ENCODE results near the gene WBP2.
A peak's percentile ranks its signal among the peaks of the same experiment; 100 is the strongest.
"Not testable (repeated sequence)": the region's sequence is repeated elsewhere in the genome, so short reads cannot be mapped to it uniquely, and the experiment has no call there.

The WBP2 gene

DNA sequence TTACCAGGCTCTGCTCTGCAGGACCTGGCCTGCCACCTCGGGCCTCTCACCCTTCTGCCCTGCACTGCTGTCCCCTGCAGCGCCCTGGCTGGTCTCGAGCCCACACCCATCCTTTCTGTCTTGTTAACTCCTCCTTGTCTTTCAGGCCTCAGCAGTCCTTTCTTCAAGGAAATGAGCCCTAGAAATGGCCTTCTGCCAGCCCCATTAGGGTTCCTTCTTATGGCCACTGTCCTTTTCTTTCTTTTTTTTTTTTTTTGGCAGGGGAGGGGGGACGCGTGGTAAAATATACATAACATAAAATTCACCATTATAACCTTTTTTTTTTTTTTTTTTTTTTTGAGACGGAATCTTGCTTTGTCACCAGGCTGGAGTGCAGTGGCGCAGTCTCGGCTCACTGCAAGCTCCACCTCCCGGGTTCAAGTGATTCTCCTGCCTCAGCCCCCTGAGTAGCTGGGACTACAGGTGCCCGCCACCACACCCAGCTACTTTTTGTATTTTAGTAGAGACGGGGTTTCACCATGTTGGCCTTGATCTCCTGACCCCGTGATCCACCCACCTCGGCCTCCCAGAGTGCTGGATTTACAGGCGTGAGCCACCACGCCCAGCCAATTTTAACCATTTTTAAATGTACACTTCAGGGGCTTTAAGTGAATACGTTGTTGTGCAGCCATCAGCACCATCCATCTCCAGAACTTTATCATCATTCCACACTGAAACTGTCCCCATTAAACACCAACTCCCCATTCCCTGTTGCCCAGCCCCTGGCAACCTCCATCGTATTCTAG is 10.5 kb upstream of the WBP2 start:
- DNase-seq (ENCODE audit: low read depth), result not testable (repeated sequence)

DNA sequence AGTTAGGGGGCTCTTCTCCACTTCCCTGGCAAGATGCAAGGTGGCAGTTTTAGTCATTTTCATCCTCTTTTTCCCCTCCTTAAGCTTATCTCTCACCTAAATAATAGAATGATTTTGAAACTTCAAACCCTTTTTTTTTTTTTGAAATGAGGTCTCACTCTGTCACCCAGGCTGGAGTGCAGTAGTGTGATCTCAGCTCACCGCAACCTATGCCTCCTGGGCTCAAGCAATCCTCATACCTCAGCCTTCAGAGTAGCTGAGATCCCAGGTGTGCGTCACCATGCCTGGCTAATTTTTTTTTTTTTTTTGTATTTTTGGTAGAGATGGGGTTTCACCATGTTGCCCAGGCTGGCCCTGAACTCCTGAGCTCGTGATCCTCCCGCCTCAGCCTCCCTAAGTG is 9.8 kb upstream of the WBP2 start:
- not testable (repeated sequence) for DNase-seq (ENCODE audit: low read depth)

DNA sequence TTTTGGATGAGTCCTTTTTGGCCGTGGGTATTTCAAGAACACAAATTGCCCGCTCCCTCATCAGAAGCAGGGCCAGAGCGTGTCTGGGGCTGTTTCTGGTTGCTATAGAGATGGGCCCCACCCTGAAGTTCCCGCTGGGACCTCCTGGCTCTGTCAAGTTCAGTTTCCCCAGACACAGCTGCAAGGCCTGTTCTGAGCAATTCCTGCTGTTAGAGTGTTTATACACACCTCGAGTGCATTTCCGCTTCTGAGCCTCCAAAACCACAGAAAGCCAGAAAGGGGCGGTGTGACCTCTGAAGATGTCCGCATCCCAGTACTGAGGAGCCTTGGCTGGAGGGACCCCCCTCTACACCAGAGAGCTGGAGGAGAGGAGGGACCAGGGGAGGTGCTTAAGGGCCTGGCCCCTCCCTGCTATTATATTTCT is 9.3 kb upstream of the WBP2 start:
- no peak for DNase-seq (ENCODE audit: low read depth)

DNA sequence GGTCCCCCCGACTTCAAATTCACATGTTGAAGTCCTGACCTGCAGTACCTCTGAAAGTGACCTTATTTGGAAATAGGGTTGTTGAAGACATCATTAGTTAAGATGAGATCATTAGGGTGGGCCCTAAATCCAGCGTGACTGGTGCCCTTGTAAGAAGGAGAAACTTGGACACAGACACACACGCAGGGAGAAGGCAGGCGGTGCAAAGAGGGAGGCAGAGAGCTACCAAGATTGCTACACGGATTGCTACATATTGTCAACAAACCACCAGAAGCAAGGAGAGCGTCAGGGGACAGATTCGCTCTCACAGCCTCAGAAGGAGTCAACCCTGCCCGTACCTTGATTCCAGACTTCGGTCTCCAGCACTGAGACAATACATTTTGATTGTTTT is 6.8 kb upstream of the WBP2 start:
- DNase-seq (ENCODE audit: low read depth), result no peak

DNA sequence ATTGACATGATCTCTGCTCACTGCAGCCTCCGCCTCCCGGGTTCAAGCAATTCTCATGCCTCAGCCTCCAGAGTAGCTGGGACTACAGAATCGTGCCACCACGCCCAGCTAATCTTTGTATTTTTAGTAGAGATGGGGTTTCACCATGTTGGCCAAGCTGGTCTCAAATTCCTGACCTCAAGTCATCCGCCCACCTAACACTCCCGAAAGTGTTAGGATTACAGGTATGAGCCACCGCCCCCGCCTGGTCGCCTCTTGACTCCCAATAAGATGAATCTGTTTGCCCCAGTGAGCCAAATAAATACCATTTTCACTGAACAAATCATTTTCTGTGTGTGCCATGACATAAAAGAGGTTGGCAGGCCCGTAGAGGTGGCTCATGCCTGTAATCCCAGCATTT is 4.2 kb upstream of the WBP2 start:
- not testable (repeated sequence) for DNase-seq (ENCODE audit: low read depth)

DNA sequence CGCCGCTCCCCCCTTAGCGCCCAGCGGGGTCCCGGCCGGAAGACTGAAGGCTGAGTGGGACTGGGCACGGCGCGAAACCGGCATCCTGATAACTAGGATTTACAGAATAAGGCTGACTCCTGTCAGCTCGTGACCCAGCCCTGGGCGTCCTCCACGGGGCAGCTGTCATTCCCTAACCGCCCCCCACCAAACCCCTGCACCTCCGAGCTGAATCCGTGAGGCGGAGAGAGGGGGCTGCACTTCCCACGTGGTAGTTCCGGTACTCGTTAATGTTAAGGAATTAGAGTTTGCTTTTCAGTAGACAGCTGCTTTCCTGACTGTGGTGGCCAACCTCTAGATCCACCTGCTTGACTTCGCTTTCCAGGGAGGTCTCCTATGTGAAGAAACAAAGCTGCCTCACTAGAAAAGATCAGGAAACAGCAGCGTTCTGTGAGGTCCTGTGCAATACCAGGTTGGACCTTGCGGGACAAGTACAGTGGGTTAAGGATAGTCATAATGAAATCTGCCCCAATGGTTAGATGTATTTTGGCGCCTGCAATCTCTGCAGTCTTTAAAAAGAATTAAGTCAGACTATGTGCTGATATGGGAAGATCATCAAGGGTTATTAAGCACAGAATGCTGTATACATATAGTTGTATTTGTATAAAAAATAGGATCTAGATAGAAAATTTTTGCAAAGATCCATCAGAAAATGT is 1.1 kb upstream of the WBP2 start:
- DNase-seq (ENCODE audit: low read depth), result no peak

DNA sequence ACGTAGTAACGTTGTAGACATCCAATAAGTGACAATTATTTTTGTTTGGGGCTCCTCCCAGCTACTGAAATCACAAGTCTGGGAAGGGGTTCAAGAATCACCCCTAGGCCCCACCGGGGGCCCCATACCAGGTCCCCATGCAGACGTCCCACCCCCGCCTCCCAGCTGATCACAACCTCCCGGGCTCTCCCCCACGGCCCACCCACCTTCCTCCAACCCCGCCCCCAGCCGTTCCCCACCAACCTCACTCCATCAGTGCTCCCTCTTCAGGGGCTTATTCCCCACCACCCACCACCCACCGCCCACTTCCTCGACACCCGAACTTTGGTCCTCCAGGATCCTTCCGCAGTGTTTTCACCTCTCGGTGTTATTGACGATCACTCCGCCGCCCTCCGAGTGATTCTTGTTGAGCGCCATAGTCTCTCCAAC is 240 bp downstream of the WBP2 start:
- DNase-seq (ENCODE audit: low read depth), result no peak

DNA sequence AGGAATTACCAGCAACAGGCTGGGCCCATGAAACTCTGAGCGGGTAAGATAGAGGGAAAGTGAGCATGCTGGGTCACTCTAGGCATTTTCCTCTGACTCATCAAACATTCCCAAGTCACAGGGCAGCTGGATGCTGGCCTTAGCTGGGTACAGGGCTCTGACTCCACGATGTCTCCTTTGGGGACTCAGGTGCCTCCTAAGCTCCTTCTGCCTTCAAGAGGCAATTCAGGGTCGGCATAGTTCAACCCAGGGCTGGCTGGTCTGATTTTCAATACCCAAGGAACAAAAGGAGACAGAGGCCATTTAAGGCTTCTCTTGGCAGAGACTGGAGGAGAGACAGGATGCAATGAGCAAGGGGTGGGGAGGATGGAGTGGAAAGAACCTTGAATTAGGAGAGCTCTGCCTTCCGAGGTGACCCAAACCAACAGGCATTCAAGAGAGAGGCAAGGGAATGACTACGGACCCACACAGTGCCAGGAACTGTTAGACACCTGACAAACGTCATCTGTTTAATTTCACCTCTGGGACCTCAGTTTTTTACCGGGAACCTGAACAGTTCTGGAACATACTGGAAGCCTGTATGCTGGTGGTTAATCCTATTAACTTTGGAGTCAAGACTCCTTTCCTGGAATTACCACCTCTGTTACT is 910 bp downstream of the WBP2 start:
- no peak for DNase-seq (ENCODE audit: low read depth)

DNA sequence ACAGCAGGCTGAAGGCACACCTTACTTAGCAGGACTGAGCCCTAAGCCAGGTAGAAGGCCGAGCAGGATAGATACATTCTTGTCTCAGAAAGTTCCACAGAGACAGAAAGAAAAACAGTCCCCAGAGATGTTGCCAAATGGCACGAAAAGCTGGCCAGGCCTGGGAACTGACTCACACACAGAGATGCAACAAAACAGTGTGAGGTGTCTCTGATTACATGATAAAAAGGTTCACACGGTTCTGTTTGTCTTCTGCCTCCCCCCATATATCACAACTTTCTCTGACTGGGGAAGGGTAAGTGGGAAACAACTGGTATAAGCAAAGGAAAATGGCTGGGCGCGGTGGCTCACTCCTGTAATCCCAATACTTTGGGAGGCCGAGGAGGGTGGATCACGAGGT is 1.7 kb downstream of the WBP2 start:
- no peak for DNase-seq (ENCODE audit: low read depth)

DNA sequence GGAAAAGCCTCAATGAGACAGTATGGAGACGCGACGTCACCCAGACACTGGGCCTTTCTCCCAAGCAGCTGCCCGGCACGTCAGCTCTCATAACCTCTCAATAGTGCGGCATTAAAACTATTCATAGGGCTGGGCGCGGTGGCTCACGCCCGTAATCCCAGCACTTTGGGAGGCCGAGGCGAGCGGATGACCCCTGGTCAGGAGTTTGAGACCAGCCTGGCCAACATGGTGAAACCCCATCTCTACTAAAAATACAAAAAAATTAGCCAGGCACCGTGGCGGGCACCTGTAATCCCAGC is 3.5 kb downstream of the WBP2 start:
- not testable (repeated sequence) for DNase-seq (ENCODE audit: low read depth)

DNA sequence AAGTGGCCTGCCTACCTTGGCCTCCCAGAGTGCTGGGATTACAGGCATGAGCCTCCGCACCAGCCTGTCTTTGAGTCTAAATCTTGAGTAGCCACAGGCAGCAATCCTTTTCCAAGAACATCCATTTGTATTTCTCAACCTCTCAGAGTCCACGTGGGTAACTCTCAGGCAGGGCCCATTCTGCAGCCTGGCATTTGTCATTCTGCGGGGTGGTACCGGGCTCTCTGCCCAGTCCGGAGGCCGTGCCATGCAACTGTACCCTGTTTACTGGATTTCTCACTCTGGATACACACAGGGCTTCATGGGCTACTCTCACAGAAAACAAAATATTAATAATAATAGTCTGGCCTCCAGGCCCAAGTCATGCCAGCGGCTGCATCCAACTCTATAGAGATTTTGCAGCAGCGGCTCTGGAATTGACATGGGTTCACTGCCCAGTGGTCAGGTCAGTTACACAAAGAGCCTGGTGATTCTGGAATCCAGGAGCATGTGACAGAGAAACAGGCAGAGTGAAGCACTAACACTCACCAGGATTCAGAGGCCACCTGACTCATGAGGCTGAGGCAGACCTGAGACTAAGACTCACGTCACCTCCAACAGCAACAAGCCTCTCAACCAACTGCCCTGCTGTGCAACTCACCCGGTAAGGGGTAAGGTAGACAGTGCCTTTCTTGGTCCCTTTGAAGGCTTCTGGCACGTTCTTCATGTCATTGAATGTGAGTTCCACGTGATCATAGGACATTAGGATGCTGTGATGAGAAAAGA is 4.0 kb downstream of the WBP2 start:
- DNase-seq (ENCODE audit: low read depth), result no peak

DNA sequence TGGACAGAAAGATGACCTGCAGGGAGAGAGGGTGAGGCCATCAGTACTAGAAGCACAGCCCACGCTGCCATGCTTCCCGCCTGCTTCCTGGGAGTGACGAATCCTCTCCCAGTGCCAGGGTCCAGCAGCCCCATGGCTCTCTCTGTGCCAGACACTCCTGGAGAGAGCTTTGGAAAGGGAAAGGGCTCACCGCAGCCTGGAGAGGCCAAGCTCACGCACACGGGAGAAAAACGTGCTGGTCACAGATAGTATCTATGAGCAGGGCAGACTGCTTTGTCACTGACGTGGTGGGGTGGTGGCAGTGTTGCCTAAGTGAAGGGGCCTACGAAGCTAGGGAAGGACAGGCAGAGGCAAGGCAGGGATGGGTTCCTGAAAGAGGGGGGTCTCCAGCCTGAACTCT is 5.4 kb downstream of the WBP2 start:
- no peak for DNase-seq (ENCODE audit: low read depth)

DNA sequence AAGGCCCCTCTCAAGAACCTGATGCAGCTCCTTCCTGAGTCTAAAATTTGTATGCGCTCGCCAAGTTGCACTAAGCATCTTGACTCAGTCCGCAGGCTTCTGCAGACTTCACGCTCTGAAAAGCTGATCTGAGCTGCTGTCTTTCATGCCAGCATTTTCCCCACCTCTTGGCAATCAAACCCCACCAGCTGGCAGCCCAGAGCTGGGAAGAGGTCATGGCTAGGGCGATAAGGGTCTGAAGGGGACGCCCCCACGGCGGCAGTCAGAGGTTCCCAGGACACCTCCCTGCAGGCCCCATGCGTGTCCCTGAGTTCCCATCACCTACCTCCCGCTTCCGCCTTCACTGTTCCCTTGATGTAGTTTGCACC is 5.9 kb downstream of the WBP2 start:
- no peak for DNase-seq (ENCODE audit: low read depth)

DNA sequence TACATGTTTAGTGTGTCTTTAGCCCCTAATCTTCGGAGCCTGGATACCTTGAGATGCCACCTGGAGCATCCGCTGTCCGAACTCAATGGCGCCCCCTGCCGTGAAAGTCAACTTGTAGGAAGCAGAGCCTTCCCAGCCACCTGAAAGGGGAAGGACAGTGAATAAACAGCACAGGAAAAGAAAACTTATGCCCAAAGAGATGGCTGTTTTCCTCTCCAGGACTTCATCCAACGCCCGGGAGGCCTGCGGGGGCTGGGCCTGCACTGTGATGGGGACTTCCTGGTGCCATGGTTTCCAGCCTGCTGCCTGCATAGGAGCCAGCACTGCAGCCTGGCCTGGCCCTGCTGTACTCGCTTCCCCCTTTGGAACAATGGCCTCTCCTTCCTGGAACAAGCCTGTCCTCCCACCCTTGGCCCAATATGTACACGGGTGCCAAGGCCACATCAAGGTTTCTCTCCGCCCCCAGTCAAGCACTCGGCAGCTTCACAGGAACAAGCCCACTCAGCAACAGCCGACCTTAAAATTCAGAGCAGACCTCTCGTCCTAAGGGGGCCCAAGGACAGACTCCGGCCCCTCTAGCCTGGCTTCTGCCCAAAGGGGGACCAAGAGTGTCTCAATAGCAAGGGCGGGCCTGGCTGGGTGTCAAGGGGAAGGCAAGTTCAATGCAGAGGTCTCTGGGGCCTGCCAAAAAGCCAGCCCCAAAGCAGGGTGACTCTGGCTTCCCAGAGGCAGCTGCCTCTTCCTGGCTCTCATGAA is 6.4 kb downstream of the WBP2 start:
- peak; percentile 50 for DNase-seq (ENCODE audit: low read depth)

DNA sequence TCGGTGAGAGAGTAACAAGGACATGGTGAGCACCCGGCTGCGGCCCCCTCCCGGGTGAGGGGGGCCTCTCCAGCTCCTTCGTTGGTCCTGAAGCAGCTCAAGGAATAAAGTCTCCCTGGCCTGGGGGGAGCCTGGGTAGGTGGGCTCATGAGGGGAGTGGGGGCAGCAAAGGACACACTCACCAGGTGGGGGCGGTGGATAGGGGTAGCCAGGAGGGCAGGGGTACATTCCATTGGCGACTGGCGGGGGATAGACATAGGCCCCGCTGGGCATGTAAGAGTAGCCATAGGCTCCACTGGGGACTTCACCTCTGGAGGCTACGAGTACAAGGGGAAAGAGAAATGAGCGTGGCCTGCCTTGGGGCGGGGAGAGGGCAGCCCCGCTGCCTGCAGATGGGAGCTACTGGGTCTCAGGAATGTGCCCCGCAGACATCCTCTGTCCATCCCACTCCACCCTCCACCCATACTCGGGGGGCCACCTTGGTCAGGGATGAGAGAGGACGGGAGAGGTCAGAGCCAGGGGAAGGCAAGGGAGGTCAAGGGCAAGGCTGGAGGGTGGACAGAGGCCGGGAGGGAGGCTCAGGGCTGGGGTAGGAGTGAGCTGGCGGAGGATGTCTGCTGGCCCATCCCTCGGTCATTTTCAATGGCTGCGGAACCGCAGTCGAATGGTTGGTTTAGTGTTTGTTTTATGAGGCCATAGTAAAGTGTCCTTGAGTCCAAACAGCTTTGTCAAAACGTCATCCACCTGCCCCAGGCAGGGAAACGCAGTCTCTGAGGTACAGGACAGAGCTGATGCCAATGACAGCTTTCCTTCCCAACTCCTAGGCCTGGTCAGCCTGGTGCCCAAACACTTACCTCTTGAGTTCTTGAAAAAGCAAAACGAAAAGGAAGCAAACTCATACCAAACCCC is 7.3 kb downstream of the WBP2 start:
- DNase-seq (ENCODE audit: low read depth), result no peak

DNA sequence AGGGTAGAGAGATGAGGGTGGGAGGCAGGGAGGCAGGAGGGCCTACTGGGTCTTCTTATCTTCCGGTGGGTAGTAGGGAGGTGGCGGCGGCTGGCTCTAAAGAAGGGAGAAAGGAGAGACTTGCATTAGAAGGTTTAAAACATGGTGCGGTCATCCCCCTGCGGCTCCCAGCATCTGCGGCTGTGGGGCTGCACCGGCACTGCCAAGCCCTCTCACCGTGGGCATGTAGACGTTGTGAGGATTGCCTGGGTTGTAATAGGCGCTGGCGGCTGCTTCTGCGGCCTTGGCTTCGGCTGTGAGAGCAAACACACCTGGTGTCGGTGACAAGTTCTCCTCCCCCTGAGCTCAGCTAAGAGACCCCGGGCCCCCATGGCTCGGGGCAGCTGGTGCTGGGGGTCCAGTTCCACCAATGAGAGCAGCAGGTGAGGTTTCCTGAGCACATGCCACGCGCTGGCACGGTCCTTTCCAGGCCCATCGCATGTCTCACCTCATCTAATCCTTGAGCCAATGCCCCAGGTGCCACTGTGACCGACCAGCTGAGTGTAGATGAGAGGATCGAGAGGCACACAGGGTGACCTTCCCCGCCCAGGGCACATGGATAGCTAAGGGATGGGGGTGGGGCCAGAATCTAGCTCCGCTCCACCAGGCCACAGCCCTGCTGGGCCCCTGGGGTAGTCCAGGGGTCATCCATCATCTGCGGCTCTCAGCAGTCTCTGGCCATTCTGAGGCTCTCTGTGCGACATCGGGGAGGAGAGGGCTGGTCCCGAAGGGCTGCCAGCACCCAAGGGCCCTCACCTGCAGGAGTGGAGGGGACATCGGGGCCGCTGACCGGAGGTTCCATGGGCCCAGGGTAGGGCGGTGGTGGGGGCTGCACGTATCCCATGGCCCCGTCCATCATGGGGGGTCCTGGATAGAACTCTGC is 8.2 kb downstream of the WBP2 start:
- no peak for DNase-seq (ENCODE audit: low read depth)

DNA sequence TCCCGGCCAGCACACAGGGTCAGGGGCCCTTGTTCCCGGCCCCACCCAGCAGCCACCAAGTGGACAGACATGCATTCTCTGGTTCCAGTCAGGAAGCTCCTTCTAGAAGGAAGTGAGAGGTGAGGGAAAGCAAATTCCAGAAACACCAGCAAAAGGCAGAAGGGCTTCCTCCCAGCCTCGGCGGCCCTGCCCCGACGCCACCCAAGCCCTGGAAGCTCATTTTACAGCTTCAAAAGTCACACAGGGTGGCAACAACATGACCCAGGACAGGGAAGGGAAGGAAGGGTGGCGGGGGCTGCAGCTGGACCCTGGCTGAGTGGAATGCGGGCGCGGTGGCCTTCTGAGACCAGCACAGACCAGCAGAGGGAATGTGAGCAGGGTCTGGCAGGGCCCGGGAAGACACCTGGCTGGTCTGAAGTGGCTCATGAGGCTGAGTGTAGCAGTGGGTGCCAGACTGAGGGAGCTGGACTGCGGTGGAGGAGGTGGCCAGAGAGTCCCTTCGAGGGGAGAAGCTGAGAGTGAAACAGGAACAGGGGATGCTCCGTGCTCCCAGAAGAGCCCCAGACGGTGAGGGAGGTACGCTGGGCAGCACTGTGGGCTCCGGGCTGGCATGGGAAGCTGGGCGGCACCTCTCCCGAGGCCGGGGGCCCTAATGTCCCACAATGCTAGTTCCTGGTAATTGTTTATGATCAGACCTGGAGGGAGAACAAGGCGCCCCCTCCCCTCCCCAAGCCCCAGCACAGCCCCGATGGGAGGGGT is 9.0 kb downstream of the WBP2 start:
- no peak for DNase-seq (ENCODE audit: low read depth)

DNA sequence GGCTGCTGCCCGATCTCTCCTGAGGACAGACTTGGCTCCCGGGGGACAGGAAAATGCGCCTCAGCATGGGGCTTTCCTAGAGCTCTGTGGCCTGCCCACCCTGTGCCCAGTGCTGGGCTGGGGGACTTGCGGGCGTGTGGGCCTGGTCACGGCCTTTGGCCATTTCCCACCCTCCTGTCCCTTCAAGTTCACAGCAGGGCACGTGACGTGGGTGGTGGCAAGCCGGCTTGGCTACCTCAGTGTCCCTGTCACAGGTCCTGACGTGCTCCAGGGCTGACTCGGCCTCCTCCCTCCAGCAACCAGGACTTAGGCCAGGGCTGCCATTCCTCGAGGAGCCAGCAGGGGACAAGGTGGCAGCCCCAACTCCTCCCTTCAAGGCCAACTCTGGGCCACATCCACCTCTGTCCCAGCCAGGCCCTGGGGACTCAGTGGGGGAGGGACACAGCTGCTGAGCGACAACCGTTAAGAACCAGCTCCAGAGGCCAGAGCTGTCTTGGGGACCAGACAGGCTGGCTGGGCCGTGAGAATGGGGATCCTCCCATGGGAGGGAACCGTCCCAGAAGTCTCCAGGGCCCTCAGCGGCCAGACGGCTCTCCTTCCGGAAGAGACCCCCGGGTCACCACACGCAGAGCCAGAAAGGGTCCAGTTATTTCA is 9.9 kb downstream of the WBP2 start:
- DNase-seq (ENCODE audit: low read depth), result no peak

Data from T-helper 22 cell (primary cell).